Measurements from ENCODE around the gene GPRIN1. TPM values are rescaled to one million over a fixed set of nuclear protein-coding genes. Genes with fewer than 3 reads are reported as not detected.

GPRIN1 gene
- polyA plus RNA-seq, 1 of the 3 experiments (the other 2 are of a cell fraction), result 6.6 TPM

GRCh38 chr5:176618783-176619182 lies 8.8 kb upstream of the GPRIN1 start:
- H3K27me3 ChIP-seq (ENCODE audit: insufficient read depth), result peaks cover 21% of the 10 kb centered on the region
- ChIA-PET CTCF (interaction anchor here (0.6 to 7.2 kb wide), 12 partner anchors 10 to 889 kb away, joined by 3 to 49 read pairs (median 4); partner anchors contain the start of gene CLTB), POLR2A (no interaction called here)
- no peaks in the 10 kb centered on the region for H4K20me1 ChIP-seq (ENCODE audit: insufficient read depth)
- TF ChIP-seq ZBTB33 (IDR thresholded peaks at IDR 0.05; ENCODE audit: borderline replicate concordance, low read depth) (no peak), SMC3 (IDR thresholded peaks at IDR 0.05; ENCODE audit: low read depth, low read length) (no peak), FOXJ3 (CRISPR knock-in tag; IDR thresholded peaks at IDR 0.05) (no peak), NFIC (IDR thresholded peaks at IDR 0.05; ENCODE audit: borderline replicate concordance) (no peak), USF2 (IDR thresholded peaks at IDR 0.05; ENCODE audit: borderline replicate concordance, low read depth, low read length) (no peak), EP300 (IDR thresholded peaks at IDR 0.05; ENCODE audit: borderline replicate concordance in 1 of 2, low read depth in 1 of 2, low read length in 1 of 2) (no peak), TCF12 (IDR thresholded peaks at IDR 0.05) (no peak), MXI1 (IDR thresholded peaks at IDR 0.05; ENCODE audit: low read depth, low read length) (no peak), YY1 (IDR thresholded peaks at IDR 0.05; ENCODE audit: low read depth) (no peak), CTCF (IDR thresholded peaks at IDR 0.05) (no peak), REST (IDR thresholded peaks at IDR 0.05; ENCODE audit: low read depth, low read length) (no peak), EZH2phosphoT487 (IDR thresholded peaks at IDR 0.05; ENCODE audit: borderline replicate concordance, low read depth) (no peak), ELF1 (IDR thresholded peaks at IDR 0.05) (no peak), GATA2 (CRISPR knock-in tag; IDR thresholded peaks at IDR 0.05) (no peak), MEF2A (IDR thresholded peaks at IDR 0.05; ENCODE audit: borderline replicate concordance, low read depth) (no peak)
- no peaks in the 10 kb centered on the region for H3K9me2 ChIP-seq
- H3K4me3 ChIP-seq (ENCODE audit: low read depth in 2 of 2, low read length in 1 of 2), result peak overlapping the region in 1 of 2 experiments; percentile 27; a peak in 1 of 4 replicates
- peak; percentile 51 for DNase-seq
- H3K4me2 ChIP-seq, result peak overlapping the region; percentile 75; the same call in 1 of the 2 replicates
- H3K4me1 ChIP-seq (ENCODE audit: control insufficient read depth in 1 of 2, insufficient read depth in 2 of 2, low read depth in 1 of 2, low read length in 1 of 2), result peaks cover 7 to 30% of the 10 kb centered on the region in 2 experiments; a peak in 3 of 4 replicates
- H3K36me3 ChIP-seq (replicated peaks in 1 of 2; ENCODE audit: control insufficient read depth in 1 of 2, insufficient read depth in 2 of 2, low read length in 1 of 2), result no peaks in the 10 kb centered on the region
- 58% methylated on average over 19 of the region's 19 CpGs for WGBS (ENCODE audit: low lambda C conversion rate)
- no peaks in the 10 kb centered on the region for H3K9me3 ChIP-seq
- no peak overlapping the region for H2AFZ ChIP-seq (ENCODE audit: low read depth)
- no peaks in the 10 kb centered on the region for H3K79me2 ChIP-seq (ENCODE audit: insufficient read depth)
- no peak overlapping the region for H3K9ac ChIP-seq
- no peak overlapping the region for H3K27ac ChIP-seq (ENCODE audit: low read depth in 2 of 2, low read length in 1 of 2)
- no peaks in the 10 kb centered on the region for H3F3A ChIP-seq (replicated peaks; ENCODE audit: insufficient read depth)
